ENCODE results near the gene HCCS.

DNA sequence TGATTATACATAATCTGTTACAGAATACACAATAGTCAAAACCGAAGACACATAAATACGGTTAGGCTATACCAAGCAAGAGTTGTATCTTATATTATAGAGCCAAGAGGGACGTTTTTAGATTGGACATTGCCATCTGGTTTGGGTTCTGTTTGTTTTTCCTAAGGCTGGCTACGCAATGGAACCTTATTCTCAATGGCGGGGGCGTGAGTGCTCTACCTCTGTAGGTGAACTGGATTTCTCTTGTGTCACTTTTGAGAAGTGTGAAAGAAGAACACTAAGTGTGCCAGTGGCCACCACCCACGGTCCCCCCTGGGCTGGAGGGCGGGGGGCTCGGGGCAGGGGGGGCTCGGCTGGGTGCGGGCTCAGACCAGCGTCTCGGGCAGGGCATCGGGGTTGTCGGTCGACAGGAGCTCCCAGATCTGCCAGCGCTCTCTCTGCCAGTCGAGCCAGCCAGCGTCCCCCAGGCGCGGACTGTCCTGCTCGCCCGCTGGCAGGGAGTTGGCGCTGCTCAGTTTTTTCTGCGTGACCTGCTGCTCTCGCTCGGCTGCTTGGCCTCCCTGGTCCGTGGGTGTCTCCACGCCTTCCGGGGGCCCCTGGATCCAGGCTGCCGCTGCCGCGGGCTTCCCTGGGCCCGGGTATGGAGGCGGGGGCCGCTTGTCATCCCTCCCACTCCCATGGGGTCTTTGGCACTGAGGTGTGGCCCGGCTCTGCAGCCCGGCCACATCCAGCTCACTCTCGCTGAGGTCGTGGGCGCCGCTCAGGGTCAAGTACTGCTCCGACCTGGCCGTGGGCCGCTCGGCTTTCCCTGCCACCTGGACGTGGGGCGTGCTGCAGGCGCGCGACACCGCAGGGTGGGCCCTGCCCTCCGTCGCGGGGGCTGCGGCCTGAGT, 27.6 kb downstream of the HCCS start:
- TF ChIP-seq POLR2A (IDR thresholded peaks at IDR 0.05) (no peak), POLR2AphosphoS5 (IDR thresholded peaks at IDR 0.05) (no peak)
- TF ChIP-seq, protein P1, sequence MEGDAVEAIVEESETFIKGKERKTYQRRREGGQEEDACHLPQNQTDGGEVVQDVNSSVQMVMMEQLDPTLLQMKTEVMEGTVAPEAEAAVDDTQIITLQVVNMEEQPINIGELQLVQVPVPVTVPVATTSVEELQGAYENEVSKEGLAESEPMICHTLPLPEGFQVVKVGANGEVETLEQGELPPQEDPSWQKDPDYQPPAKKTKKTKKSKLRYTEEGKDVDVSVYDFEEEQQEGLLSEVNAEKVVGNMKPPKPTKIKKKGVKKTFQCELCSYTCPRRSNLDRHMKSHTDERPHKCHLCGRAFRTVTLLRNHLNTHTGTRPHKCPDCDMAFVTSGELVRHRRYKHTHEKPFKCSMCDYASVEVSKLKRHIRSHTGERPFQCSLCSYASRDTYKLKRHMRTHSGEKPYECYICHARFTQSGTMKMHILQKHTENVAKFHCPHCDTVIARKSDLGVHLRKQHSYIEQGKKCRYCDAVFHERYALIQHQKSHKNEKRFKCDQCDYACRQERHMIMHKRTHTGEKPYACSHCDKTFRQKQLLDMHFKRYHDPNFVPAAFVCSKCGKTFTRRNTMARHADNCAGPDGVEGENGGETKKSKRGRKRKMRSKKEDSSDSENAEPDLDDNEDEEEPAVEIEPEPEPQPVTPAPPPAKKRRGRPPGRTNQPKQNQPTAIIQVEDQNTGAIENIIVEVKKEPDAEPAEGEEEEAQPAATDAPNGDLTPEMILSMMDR (IDR thresholded peaks at IDR 0.05) = no peak

All from stomach (tissue), 4 donors.